K562 (cell line): ENCODE results near the gene IFT81. TPM values are rescaled to one million over a fixed set of nuclear protein-coding genes. Genes with fewer than 3 reads are reported as not detected.
A peak's percentile ranks its signal among the peaks of the same experiment; 100 is the strongest.

Experiments
- AFF1 ChIP-seq, 2 experiments: fragments of 450-650 bp; IDR thresholded peaks; 2 replicates each; pipeline ENCODE4 v1.6.1; 2018; ENCODE audit warnings: mild to moderate bottlenecking in 2 of 2, low read depth in 1 of 2; ENCODE audit not compliant: partially characterized antibody in 2 of 2
- BCL6 ChIP-seq: fragments of 250-450 bp; sonication (Bioruptor Pico); IDR thresholded peaks from 2 replicates; pipeline ENCODE4 v1.4.0; 2020
- CBFA2T2 ChIP-seq: fragments of 450-650 bp; conservative IDR thresholded peaks from 2 replicates; pipeline ENCODE4 v1.6.1; 2017; ENCODE audit warnings: mild to moderate bottlenecking
- MBD2 ChIP-seq: sonication (generic); IDR thresholded peaks from 2 replicates; pipeline ENCODE4 v1.6.1; 2016; ENCODE audit warnings: low read depth, borderline replicate concordance
- PBX2 ChIP-seq, 2 experiments: IDR thresholded peaks in 1 of 2; conservative IDR thresholded peaks in 1 of 2; 2 replicates each; pipeline ENCODE4 v1.6.1; 2016; ENCODE audit warnings: low read depth in 2 of 2, mild to moderate bottlenecking in 1 of 2, missing compliant biosample characterization in 1 of 2, missing genetic modification characterization in 1 of 2, moderate library complexity in 1 of 2
- ZNF347 ChIP-seq: fragments of 450-650 bp; formaldehyde crosslinking; IDR thresholded peaks from 2 replicates; pipeline ENCODE4 v1.4.0; 2020; ENCODE audit warnings: low read depth, mild to moderate bottlenecking, moderate library complexity
- ZNF395 ChIP-seq: fragments of 200-800 bp; sonication (Bioruptor generic); IDR thresholded peaks from 2 replicates; pipeline ENCODE4 v1.6.1; 2017; ENCODE audit warnings: missing genetic modification characterization, missing compliant biosample characterization
- polyA plus RNA-seq, 8 experiments: library from polyadenylated mRNA; depleted of rRNA in 4 of 8; stranded (reverse) in 5 of 8; unstranded in 3 of 8; fragments of >200 nt; fragmentation: Nextera tagmentation in 2 of 8; fragmentation: Illumina TruSeq in 1 of 8; extraction: Ambion mirVana in 2 of 8; extraction: Trizol in 1 of 8; gene quantifications; 2 replicates each; pipeline versions ENCODE4 v1.2.1 to v1.2.3, GENCODE V29; 2011 to 2014; ENCODE audit warnings: inconsistent platforms in 1 of 8, missing spikeins in 1 of 8
- total RNA-seq, 7 experiments: library from RNA; depleted of rRNA in 6 of 7; stranded (reverse); fragments of >200 nt in 6 of 7; fragmentation: Illumina TruSeq in 2 of 7; extraction: Trizol in 2 of 7; gene quantifications; 2 replicates each; pipeline versions ENCODE4 v1.2.1 to v1.2.3, GENCODE V29; 2011 to 2021; ENCODE audit warnings: low replicate concordance in 1 of 7
- TF ChIP-seq, protein P1 (sequence below): sonication (generic); formaldehyde crosslinking; IDR thresholded peaks from 2 replicates; pipeline ENCODE4 v1.8.0; 2022; ENCODE audit warnings: missing genetic modification reagents, mild to moderate bottlenecking, moderate library complexity, borderline replicate concordance
- TF ChIP-seq, protein P2 (sequence below): fragments of 450-650 bp; IDR thresholded peaks from 2 replicates; pipeline ENCODE4 v1.7.0; 2016; ENCODE audit warnings: borderline replicate concordance
- TF ChIP-seq, protein P3 (sequence below): fragments of 250-450 bp; sonication (Bioruptor Pico); IDR thresholded peaks from 2 replicates; pipeline ENCODE4 v1.4.0; 2020; ENCODE audit warnings: mild to moderate bottlenecking, moderate library complexity

Gene IFT81
- total and polyA plus RNA-seq, 9 of the 15 experiments (the other 6 are each of a cell fraction or from before 2014, with no cell fraction given) = 2.8 to 11.9 (median 7.9) TPM

DNA sequence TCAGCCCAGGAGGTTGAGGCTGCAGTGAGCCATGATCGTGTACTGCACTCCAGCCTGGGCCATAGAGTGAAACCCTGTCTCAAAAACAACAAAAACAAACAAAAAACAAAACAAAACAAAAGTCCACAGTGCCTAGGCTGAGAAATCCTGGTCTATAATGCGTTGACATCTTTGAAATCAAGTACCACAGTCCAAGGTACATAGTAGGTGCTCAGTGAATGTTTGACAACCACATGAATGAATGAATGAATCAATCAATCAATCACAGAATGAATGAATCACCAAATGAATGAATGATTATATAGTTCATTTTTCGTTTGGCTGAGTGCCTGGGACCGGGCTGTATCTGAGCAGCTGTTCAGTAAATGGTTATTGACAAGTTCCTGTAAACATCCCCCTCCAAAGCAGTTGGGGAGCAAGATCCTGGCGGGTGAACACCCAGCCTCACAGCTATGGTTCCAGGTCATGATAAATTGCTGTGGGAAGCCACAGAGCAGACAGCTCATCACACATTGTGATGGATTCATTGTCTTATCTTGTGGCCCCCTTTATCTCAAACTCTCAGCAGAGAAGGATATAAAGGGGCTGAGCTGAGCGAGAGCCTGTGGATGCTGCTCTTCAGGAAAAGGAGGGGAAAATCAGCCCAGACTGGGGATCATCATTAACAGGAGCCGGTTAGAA, 30.4 kb upstream of the IFT81 start (continued):
- TF ChIP-seq, protein P1, sequence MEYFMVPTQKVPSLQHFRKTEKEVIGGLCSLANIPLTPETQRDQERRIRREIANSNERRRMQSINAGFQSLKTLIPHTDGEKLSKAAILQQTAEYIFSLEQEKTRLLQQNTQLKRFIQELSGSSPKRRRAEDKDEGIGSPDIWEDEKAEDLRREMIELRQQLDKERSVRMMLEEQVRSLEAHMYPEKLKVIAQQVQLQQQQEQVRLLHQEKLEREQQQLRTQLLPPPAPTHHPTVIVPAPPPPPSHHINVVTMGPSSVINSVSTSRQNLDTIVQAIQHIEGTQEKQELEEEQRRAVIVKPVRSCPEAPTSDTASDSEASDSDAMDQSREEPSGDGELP = peak; percentile 88
- peak; percentile 84 for TF ChIP-seq CBFA2T2
- TF ChIP-seq PBX2 (CRISPR knock-in tag; IDR thresholded peaks at IDR 0.05; ENCODE audit: low read depth) = peak; percentile 66
- peak; percentile 93 for TF ChIP-seq PBX2 (tag; conservative IDR thresholded peaks at IDR 0.05; ENCODE audit: low read depth)
- TF ChIP-seq MBD2 = peak; percentile 63; the same call in 1 of the 2 replicates
- TF ChIP-seq, protein P2, sequence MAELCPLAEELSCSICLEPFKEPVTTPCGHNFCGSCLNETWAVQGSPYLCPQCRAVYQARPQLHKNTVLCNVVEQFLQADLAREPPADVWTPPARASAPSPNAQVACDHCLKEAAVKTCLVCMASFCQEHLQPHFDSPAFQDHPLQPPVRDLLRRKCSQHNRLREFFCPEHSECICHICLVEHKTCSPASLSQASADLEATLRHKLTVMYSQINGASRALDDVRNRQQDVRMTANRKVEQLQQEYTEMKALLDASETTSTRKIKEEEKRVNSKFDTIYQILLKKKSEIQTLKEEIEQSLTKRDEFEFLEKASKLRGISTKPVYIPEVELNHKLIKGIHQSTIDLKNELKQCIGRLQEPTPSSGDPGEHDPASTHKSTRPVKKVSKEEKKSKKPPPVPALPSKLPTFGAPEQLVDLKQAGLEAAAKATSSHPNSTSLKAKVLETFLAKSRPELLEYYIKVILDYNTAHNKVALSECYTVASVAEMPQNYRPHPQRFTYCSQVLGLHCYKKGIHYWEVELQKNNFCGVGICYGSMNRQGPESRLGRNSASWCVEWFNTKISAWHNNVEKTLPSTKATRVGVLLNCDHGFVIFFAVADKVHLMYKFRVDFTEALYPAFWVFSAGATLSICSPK = no peak
- TF ChIP-seq, protein P3, sequence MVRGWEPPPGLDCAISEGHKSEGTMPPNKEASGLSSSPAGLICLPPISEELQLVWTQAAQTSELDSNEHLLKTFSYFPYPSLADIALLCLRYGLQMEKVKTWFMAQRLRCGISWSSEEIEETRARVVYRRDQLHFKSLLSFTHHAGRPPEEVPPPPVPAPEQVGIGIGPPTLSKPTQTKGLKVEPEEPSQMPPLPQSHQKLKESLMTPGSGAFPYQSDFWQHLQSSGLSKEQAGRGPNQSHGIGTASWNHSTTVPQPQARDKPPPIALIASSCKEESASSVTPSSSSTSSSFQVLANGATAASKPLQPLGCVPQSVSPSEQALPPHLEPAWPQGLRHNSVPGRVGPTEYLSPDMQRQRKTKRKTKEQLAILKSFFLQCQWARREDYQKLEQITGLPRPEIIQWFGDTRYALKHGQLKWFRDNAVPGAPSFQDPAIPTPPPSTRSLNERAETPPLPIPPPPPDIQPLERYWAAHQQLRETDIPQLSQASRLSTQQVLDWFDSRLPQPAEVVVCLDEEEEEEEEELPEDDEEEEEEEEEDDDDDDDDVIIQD (CRISPR knock-in tag) = no peak
- no peak for TF ChIP-seq AFF1 (IDR thresholded peaks at IDR 0.05; ENCODE audit: low read depth in 1 of 2, partially characterized antibody in 2 of 2)
- TF ChIP-seq ZNF347 = no peak
- TF ChIP-seq BCL6 = peak; percentile 57; the same call in 1 of the 2 replicates
- TF ChIP-seq ZNF395 (CRISPR knock-in tag) = peak; percentile 61; the same call in 1 of the 2 replicates
